HepG2 (cell line): Measurements from ENCODE around the gene ARHGEF11. TPM values are rescaled to one million over a fixed set of nuclear protein-coding genes. Genes with fewer than 3 reads are reported as not detected.

Source experiments
- ATAC-seq: fragments of 200-7000 bp; cut with Tn5 transposase; 3 replicates; pipeline ENCODE4 v1.9.1; 2020; ENCODE audit warnings: mild to moderate bottlenecking, moderate library complexity
- BruUV-seq: library from RNA; stranded (reverse); fragments of 400-500 nt; replicated peaks from 2 replicates; lab custom pipeline; 2021; lab: Mats Ljungman, UMichigan
- CTCF ChIA-PET: fragments of 300-600 bp; formaldehyde crosslinking; extraction: SDS; loops from one replicate; lab custom pipeline; 2021; ENCODE audit warnings: low total read pairs, inconsistent platforms, low intra/inter-chr PET ratio; lab: Yijun Ruan, JAX
- POLR2A ChIA-PET: fragments of 350-600 bp; sonication (Branson Sonifier 250); formaldehyde crosslinking; loops from one replicate; lab custom pipeline; 2020; ENCODE audit warnings: antibody characterized with exemption, inconsistent platforms; lab: Yijun Ruan, JAX
- DNase-seq: peaks from one replicate; pipeline ENCODE4 v3.0.0-alpha.2; 2015; ENCODE audit warnings: low spot score
- FAIRE-seq: peaks from 3 replicates; lab custom pipeline; 2011; peaks lifted over from hg19 to GRCh38; lab: Jason Lieb, UNC
- H2AFZ ChIP-seq: one replicate; pipeline ENCODE4 v1.6.1; 2011; ENCODE audit warnings: low read length, inconsistent platforms
- H3K27ac ChIP-seq: fragments of 300-600 bp; 3 replicates; pipeline ENCODE4 v1.8.0; 2011; ENCODE audit warnings: mixed run types, mild to moderate bottlenecking, mixed read lengths, low read length, inconsistent platforms; ENCODE audit not compliant: insufficient read depth; ENCODE audit errors: extremely low read length
- H3K27me3 ChIP-seq, 2 experiments: fragments of 200-600 bp in 1 of 2; 2 replicates in 1 of 2; 3 replicates in 1 of 2; pipeline versions ENCODE4 v1.6.0 to v1.8.0; 2011; ENCODE audit warnings: low read length in 2 of 2, mild to moderate bottlenecking in 2 of 2, moderate library complexity in 2 of 2, inconsistent platforms in 1 of 2; ENCODE audit not compliant: insufficient read depth in 2 of 2, control insufficient read depth in 1 of 2
- H3K36me3 ChIP-seq, 2 experiments: fragments of 200-600 bp in 1 of 2; replicated peaks in 1 of 2; 2 replicates in 1 of 2; 3 replicates in 1 of 2; pipeline versions ENCODE4 v1.5.1 to v1.8.0; 2011; ENCODE audit warnings: low read length in 2 of 2, inconsistent platforms in 1 of 2; ENCODE audit not compliant: insufficient read depth in 2 of 2, control insufficient read depth in 1 of 2
- H3K4me1 ChIP-seq: 2 replicates; pipeline ENCODE4 v1.5.1; 2012; ENCODE audit warnings: low read length, inconsistent platforms; ENCODE audit not compliant: insufficient read depth
- H3K4me2 ChIP-seq: 2 replicates; pipeline ENCODE4 v1.6.0; 2011; ENCODE audit warnings: low read depth, low read length, inconsistent platforms
- H3K4me3 ChIP-seq, 3 experiments: fragments of 200-600 bp in 1 of 3; sonication (generic), shearing (Covaris generic) in 1 of 3; replicated peaks in 1 of 3; 2 replicates each; pipeline ENCODE4 v1.5.1; 2011 to 2016; ENCODE audit warnings: low read length in 3 of 3, inconsistent platforms in 2 of 3, low read depth in 2 of 3, mild to moderate bottlenecking in 2 of 3, control low read depth in 1 of 3, mixed read lengths in 1 of 3; ENCODE audit not compliant: insufficient read depth in 1 of 3
- H3K79me2 ChIP-seq: one replicate; pipeline ENCODE4 v1.6.1; 2011; ENCODE audit warnings: low read length, inconsistent platforms; ENCODE audit not compliant: insufficient read depth
- H3K9ac ChIP-seq: 2 replicates; pipeline ENCODE4 v1.6.0; 2011; ENCODE audit warnings: mild to moderate bottlenecking, low read depth, low read length, inconsistent platforms; ENCODE audit not compliant: insufficient read depth
- H3K9me3 ChIP-seq: 2 replicates; pipeline ENCODE4 v1.5.1; 2012; ENCODE audit warnings: mild to moderate bottlenecking, low read length
- H4K20me1 ChIP-seq: 2 replicates; pipeline ENCODE4 v1.6.0; 2011; ENCODE audit warnings: inconsistent platforms, mild to moderate bottlenecking, low read length, moderate library complexity; ENCODE audit not compliant: insufficient read depth
- ARNT ChIP-seq: fragments of 450-650 bp; IDR thresholded peaks from 2 replicates; pipeline ENCODE4 v1.6.1; 2017
- HDAC6 ChIP-seq: fragments of 200-600 bp; sonication (generic); IDR thresholded peaks from 2 replicates; pipeline ENCODE4 v1.7.0; 2017; ENCODE audit warnings: mild to moderate bottlenecking, antibody characterized with exemption, low read length, low read depth
- KMT2A ChIP-seq: sonication (generic); formaldehyde crosslinking; IDR thresholded peaks from 2 replicates; pipeline ENCODE4 v1.4.0; 2020; ENCODE audit warnings: missing genetic modification reagents
- POLR2G ChIP-seq: fragments of 200-400 bp; formaldehyde crosslinking; IDR thresholded peaks from 2 replicates; pipeline ENCODE4 v1.6.1; 2018; ENCODE audit warnings: mild to moderate bottlenecking, low read depth, low read length, moderate library complexity
- ZNF598 ChIP-seq: sonication (generic); formaldehyde crosslinking; IDR thresholded peaks from 2 replicates; pipeline ENCODE4 v1.5.1; 2020; ENCODE audit warnings: mild to moderate bottlenecking, missing genetic modification reagents, borderline replicate concordance
- whole genome bisulfite sequencing: methylation state at CpG from one replicate; pipeline ENCODE4 v1.1.6; 2017; ENCODE audit warnings: low lambda C conversion rate; 5-methylcytosine and 5-hydroxymethylcytosine counted together
- in situ Hi-C: cut with HindIII; loops from 2 replicates; pipeline ENCODE4 v1.10.0; 2017; ENCODE audit warnings: low pct_unique_long_range_greater_than_20kb; ENCODE audit not compliant: extremely low pct_ligation_motif_present
- intact Hi-C: fragments of 100-400 bp; cut with micrococcal nuclease; formaldehyde crosslinking; loops from one replicate; pipeline ENCODE4 v1.10.0; 2022; ENCODE audit not compliant: unreplicated experiment
- polyA plus RNA-seq, 8 experiments: library from polyadenylated mRNA; depleted of rRNA in 3 of 8; stranded (reverse) in 7 of 8; unstranded in 1 of 8; fragments of >200 nt; fragmentation: Illumina TruSeq in 4 of 8; extraction: Trizol in 4 of 8; gene quantifications; 2 replicates each; pipeline versions ENCODE4 v1.2.1 to v1.2.3, GENCODE V29; 2011 to 2016; ENCODE audit warnings: low read depth in 4 of 8, missing spikeins in 1 of 8, mixed read lengths in 1 of 8; ENCODE audit not compliant: insufficient read depth in 1 of 8
- total RNA-seq, 5 experiments: library from RNA; depleted of rRNA; stranded (reverse); fragments of >200 nt; fragmentation: Illumina TruSeq; extraction: Trizol; gene quantifications; 2 replicates each; pipeline ENCODE4 v1.2.3, GENCODE V29; 2016; ENCODE audit warnings: low read depth in 1 of 5
- TF ChIP-seq, protein P1 (sequence below): sonication (generic); formaldehyde crosslinking; conservative IDR thresholded peaks from 2 replicates; pipeline ENCODE4 v1.4.0; 2020; ENCODE audit warnings: missing genetic modification reagents
- TF ChIP-seq, protein P2 (sequence below): sonication (generic); formaldehyde crosslinking; IDR thresholded peaks from 2 replicates; pipeline ENCODE4 v1.5.1; 2020; ENCODE audit warnings: mild to moderate bottlenecking, missing genetic modification reagents
- TF ChIP-seq, protein P3 (sequence below): sonication (generic); formaldehyde crosslinking; IDR thresholded peaks from 2 replicates; pipeline ENCODE4 v1.9.0; 2021; ENCODE audit warnings: mild to moderate bottlenecking, missing genetic modification reagents

The ARHGEF11 gene
- total and polyA plus RNA-seq, 2 of the 13 experiments (the other 11 are each of a cell fraction or from before 2014, with no cell fraction given) = 16.5 to 21.2 TPM

DNA sequence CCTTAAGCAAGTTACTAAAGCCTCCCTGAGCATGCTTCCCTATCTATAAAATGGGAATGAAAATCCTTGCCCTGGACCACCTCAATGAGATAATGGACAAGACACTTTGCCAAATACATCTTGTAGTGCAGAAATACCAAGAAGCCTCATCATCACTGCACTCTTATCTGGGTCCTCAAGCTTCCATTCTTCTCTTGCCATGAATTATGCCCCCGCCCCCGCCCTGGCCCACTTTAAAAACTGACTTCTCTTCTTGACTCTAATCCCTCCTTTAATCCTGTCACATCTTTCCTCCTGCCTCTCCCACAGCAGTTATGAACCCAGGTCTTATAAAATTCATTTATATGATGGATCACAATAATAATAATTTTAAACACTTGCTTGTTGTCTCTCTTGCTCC lies 14.8 kb downstream of the ARHGEF11 start:
- H3K4me2 ChIP-seq = no peak overlapping the region
- WGBS = 100% methylated on average over 2 of the region's 2 CpGs
- DNase-seq (no peak), ATAC-seq (no peak), FAIRE-seq (no peak)
- H3K4me3 ChIP-seq = no peak overlapping the region
- ChIA-PET POLR2A (no interaction called here), CTCF (no interaction called here)
- no peak overlapping the region for H3K27ac ChIP-seq
- H3K36me3 ChIP-seq = no peaks in the 10 kb centered on the region; a peak in 1 of 5 replicates
- H4K20me1 ChIP-seq = no peaks in the 10 kb centered on the region
- H3K79me2 ChIP-seq = peaks cover 46% of the 10 kb centered on the region
- intact Hi-C loops = no loop called here
- no peaks in the 10 kb centered on the region for H3K27me3 ChIP-seq
- H3K9ac ChIP-seq = no peak overlapping the region
- no TSS peak for BruUV-seq
- in situ Hi-C loops = no loop called here
- H3K9me3 ChIP-seq = no peaks in the 10 kb centered on the region
- H2AFZ ChIP-seq = no peak overlapping the region
- TF ChIP-seq HDAC6 (no peak), POLR2G (no peak), KMT2A (CRISPR knock-in tag) (no peak), ARNT (no peak)
- TF ChIP-seq, protein P1, sequence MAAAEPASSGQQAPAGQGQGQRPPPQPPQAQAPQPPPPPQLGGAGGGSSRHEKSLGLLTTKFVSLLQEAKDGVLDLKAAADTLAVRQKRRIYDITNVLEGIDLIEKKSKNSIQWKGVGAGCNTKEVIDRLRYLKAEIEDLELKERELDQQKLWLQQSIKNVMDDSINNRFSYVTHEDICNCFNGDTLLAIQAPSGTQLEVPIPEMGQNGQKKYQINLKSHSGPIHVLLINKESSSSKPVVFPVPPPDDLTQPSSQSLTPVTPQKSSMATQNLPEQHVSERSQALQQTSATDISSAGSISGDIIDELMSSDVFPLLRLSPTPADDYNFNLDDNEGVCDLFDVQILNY (CRISPR knock-in tag) = no peak
- no peaks in the 10 kb centered on the region for H3K4me1 ChIP-seq

DNA sequence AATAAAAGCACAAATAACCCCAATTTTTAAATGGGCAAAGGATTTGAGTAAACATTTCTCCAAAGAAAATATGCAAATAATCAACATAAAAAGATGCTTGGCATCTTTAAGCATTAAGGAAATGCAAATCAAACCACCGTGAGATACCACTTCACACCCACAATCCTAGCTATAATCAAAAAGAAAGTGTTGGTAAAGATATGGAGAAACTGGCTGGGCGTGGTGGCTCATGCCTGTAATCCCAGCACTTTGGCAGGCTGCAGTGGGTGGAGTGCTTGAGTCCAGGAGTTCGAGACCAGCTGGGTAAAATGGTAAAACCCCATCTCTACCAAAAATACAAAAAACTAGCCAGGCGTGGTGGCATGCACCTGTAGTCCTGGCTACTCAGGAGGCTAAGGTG lies 16.9 kb downstream of the ARHGEF11 start:
- Histone ChIP-seq H3K79me2 (peaks cover 45% of the 10 kb centered on the region), H3K4me2 (no peak overlapping the region), H3K4me3 (no peak overlapping the region), H2AFZ (no peak overlapping the region), H3K9me3 (no peaks in the 10 kb centered on the region), H3K36me3 (peaks cover 1 to 3% of the 10 kb centered on the region in 2 experiments; a peak in 2 of 5 replicates), H3K4me1 (no peaks in the 10 kb centered on the region), H3K9ac (no peak overlapping the region), H3K27me3 (no peaks in the 10 kb centered on the region), H3K27ac (no peak overlapping the region), H4K20me1 (no peaks in the 10 kb centered on the region)
- 97% methylated on average over 4 of the region's 4 CpGs for WGBS
- no TSS peak for BruUV-seq
- intact Hi-C loops = no loop called here
- ChIA-PET CTCF (no interaction called here), POLR2A (no interaction called here)
- ATAC-seq = no peak
- DNase-seq = no peak
- FAIRE-seq = no peak
- in situ Hi-C loops = no loop called here
- TF ChIP-seq, protein P2, sequence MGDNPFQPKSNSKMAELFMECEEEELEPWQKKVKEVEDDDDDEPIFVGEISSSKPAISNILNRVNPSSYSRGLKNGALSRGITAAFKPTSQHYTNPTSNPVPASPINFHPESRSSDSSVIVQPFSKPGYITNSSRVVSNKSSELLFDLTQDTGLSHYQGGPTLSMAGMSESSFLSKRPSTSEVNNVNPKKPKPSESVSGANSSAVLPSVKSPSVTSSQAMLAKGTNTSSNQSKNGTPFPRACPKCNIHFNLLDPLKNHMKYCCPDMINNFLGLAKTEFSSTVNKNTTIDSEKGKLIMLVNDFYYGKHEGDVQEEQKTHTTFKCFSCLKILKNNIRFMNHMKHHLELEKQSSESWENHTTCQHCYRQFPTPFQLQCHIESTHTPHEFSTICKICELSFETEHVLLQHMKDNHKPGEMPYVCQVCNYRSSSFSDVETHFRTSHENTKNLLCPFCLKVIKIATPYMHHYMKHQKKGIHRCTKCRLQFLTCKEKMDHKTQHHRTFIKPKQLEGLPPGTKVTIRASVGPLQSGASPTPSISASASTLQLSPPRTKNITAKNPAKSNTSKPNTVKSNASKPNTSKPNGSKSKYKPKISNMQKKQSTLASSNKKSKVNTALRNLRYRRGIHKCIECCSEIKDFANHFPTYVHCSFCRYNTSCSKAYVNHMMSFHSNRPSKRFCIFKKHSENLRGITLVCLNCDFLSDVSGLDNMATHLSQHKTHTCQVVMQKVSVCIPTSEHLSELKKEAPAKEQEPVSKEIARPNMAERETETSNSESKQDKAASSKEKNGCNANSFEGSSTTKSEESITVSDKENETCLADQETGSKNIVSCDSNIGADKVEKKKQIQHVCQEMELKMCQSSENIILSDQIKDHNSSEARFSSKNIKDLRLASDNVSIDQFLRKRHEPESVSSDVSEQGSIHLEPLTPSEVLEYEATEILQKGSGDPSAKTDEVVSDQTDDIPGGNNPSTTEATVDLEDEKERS = no peak
- TF ChIP-seq, protein P3, sequence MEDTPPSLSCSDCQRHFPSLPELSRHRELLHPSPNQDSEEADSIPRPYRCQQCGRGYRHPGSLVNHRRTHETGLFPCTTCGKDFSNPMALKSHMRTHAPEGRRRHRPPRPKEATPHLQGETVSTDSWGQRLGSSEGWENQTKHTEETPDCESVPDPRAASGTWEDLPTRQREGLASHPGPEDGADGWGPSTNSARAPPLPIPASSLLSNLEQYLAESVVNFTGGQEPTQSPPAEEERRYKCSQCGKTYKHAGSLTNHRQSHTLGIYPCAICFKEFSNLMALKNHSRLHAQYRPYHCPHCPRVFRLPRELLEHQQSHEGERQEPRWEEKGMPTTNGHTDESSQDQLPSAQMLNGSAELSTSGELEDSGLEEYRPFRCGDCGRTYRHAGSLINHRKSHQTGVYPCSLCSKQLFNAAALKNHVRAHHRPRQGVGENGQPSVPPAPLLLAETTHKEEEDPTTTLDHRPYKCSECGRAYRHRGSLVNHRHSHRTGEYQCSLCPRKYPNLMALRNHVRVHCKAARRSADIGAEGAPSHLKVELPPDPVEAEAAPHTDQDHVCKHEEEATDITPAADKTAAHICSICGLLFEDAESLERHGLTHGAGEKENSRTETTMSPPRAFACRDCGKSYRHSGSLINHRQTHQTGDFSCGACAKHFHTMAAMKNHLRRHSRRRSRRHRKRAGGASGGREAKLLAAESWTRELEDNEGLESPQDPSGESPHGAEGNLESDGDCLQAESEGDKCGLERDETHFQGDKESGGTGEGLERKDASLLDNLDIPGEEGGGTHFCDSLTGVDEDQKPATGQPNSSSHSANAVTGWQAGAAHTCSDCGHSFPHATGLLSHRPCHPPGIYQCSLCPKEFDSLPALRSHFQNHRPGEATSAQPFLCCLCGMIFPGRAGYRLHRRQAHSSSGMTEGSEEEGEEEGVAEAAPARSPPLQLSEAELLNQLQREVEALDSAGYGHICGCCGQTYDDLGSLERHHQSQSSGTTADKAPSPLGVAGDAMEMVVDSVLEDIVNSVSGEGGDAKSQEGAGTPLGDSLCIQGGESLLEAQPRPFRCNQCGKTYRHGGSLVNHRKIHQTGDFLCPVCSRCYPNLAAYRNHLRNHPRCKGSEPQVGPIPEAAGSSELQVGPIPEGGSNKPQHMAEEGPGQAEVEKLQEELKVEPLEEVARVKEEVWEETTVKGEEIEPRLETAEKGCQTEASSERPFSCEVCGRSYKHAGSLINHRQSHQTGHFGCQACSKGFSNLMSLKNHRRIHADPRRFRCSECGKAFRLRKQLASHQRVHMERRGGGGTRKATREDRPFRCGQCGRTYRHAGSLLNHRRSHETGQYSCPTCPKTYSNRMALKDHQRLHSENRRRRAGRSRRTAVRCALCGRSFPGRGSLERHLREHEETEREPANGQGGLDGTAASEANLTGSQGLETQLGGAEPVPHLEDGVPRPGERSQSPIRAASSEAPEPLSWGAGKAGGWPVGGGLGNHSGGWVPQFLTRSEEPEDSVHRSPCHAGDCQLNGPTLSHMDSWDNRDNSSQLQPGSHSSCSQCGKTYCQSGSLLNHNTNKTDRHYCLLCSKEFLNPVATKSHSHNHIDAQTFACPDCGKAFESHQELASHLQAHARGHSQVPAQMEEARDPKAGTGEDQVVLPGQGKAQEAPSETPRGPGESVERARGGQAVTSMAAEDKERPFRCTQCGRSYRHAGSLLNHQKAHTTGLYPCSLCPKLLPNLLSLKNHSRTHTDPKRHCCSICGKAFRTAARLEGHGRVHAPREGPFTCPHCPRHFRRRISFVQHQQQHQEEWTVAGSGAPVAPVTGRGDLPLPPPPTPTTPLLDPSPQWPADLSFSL (CRISPR knock-in tag) = no peak
- TF ChIP-seq ZNF598 (CRISPR knock-in tag) = no peak
